ENCODE results near the gene TWIST2.

DNA sequence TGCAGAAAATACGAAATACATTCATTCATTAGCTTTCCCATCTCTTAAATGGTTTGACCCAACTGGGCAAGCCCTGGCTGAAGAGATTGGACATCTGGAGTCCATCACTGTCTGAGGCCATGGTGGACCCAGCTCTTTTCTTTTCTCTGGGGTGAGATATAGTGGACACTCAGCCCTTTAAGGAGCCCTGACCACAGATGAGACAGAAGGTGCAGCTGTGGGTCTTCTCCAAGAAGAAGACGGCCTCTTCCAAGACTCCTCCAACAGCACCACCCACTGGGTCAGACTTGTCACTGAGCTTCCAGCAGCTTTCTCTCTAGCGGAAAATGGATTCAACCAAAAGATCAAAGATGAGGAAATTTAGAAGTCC is 27.2 kb downstream of the TWIST2 start:
- TF ChIP-seq CTCF (IDR thresholded peaks at IDR 0.05) (peak in 1 of 12 donors; percentile 9), POLR2A (IDR thresholded peaks at IDR 0.05) (no peak)
